PC-9 (cell line): ENCODE measurements around the gene CGB3. TPM values are rescaled to one million over a fixed set of nuclear protein-coding genes. Genes with fewer than 3 reads are reported as not detected.

Experiments
- BruUV-seq: library from RNA; stranded (reverse); fragments of 400-500 nt; replicated peaks from 2 replicates; lab custom pipeline; 2021; lab: Mats Ljungman, UMichigan
- CTCF ChIA-PET: fragments of 300-600 bp; sonication (Branson Sonifier 250); formaldehyde crosslinking; loops from one replicate; lab custom pipeline; 2022; ENCODE audit warnings: antibody characterized with exemption; lab: Charles Lee
- POLR2A ChIA-PET: fragments of 300-600 bp; sonication (Branson Sonifier 250); formaldehyde crosslinking; loops from one replicate; lab custom pipeline; 2022; ENCODE audit warnings: antibody characterized with exemption; ENCODE audit not compliant: unreplicated experiment; lab: Charles Lee
- DNase-seq, 2 experiments: peaks; one replicate each; pipeline versions ENCODE4 v3.0.0 to v3.0.0-alpha.2; 2015 to 2022; ENCODE audit warnings: mixed read lengths in 1 of 2
- H2AFZ ChIP-seq: fragments of 200-600 bp; sonication (generic); 2 replicates; pipeline ENCODE4 v1.8.1; 2017; ENCODE audit warnings: antibody characterized with exemption
- H3F3A ChIP-seq: fragments of 200-600 bp; sonication (generic); 2 replicates; pipeline ENCODE4 v1.8.1; 2017; ENCODE audit warnings: antibody characterized with exemption, mild to moderate bottlenecking, low read depth; ENCODE audit not compliant: insufficient read depth
- H3K27ac ChIP-seq: fragments of 200-600 bp; sonication (generic); 2 replicates; pipeline ENCODE4 v1.6.1; 2016; ENCODE audit warnings: mixed run types
- H3K27me3 ChIP-seq: fragments of 200-600 bp; sonication (generic); 2 replicates; pipeline ENCODE4 v1.6.1; 2016; ENCODE audit warnings: low read depth, mixed run types; ENCODE audit not compliant: insufficient read depth
- H3K36me3 ChIP-seq: fragments of 200-600 bp; sonication (generic); 2 replicates; pipeline ENCODE4 v1.6.1; 2016; ENCODE audit warnings: low read depth, mixed run types
- H3K4me1 ChIP-seq: fragments of 200-600 bp; sonication (generic); replicated peaks from 2 replicates; pipeline ENCODE4 v1.6.1; 2016; ENCODE audit warnings: mixed run types; ENCODE audit not compliant: insufficient read depth
- H3K4me2 ChIP-seq: fragments of 200-600 bp; sonication (generic); 2 replicates; pipeline ENCODE4 v1.6.1; 2017; ENCODE audit warnings: mixed run types
- H3K4me3 ChIP-seq: fragments of 200-600 bp; sonication (generic); 2 replicates; pipeline ENCODE4 v1.6.1; 2016; ENCODE audit warnings: mixed run types
- H3K79me2 ChIP-seq: fragments of 200-600 bp; sonication (generic); 2 replicates; pipeline ENCODE4 v1.6.1; 2017; ENCODE audit warnings: low read depth, mixed run types
- H3K9me2 ChIP-seq: fragments of 200-600 bp; sonication (generic); 2 replicates; pipeline ENCODE4 v1.8.1; 2017; ENCODE audit warnings: mild to moderate bottlenecking; ENCODE audit not compliant: insufficient read depth
- H3K9me3 ChIP-seq: fragments of 200-600 bp; sonication (generic); 2 replicates; pipeline ENCODE4 v1.8.1; 2016; ENCODE audit warnings: low read depth; ENCODE audit not compliant: insufficient read depth
- H4K20me1 ChIP-seq: fragments of 200-600 bp; sonication (generic); 2 replicates; pipeline ENCODE4 v1.8.1; 2017; ENCODE audit not compliant: insufficient read depth
- EZH2 ChIP-seq: fragments of 200-600 bp; sonication (generic); IDR thresholded peaks from 2 replicates; pipeline ENCODE4 v1.8.0; 2017; ENCODE audit warnings: antibody characterized with exemption, low read depth
- intact Hi-C: fragments of 100-400 bp; cut with micrococcal nuclease; formaldehyde crosslinking; loops from one replicate; pipeline ENCODE4 v1.10.0; 2022; ENCODE audit not compliant: unreplicated experiment
- total RNA-seq: library from RNA; stranded (reverse); gene quantifications from 2 replicates; pipeline ENCODE4 v1.2.3, GENCODE V29; 2021
- TF ChIP-seq, protein P1 (sequence below): fragments of 200-600 bp; sonication (generic); conservative IDR thresholded peaks from 2 replicates; pipeline ENCODE4 v1.6.1; 2017; ENCODE audit warnings: mixed run types, antibody characterized with exemption, mild to moderate bottlenecking, moderate library complexity

CGB3 gene
- total RNA-seq, 1 experiment from 2014 or later: not detected

DNA sequence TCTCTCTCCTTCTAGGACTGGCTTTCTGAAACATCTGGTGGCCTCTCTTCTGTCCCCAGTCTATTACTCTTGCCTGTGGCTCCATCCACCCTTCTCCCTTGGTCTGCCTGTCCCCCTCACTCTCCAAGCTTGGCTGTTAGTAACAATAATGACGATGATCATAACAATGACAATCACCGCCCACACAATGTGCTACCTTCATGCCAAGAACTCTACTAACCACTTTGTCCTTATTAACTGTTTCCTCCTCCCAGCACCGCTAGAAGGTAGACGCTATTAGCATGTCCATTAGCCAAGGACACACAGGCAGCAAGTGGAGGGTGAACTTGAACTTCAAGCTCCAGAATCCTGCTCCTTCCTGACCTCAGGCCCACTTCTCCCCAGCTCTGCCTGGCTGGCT lies 33.7 kb downstream of the CGB3 start:
- Histone ChIP-seq H3K4me1 (peaks cover 15% of the 10 kb centered on the region), H3K27me3 (no peaks in the 10 kb centered on the region), H3K36me3 (peaks cover under 1% of the 10 kb centered on the region; the same call in 1 of the 2 replicates), H3F3A (peaks cover 14% of the 10 kb centered on the region), H2AFZ (no peak overlapping the region), H4K20me1 (no peaks in the 10 kb centered on the region; the same call in 1 of the 2 replicates), H3K4me2 (no peak overlapping the region), H3K9me2 (no peaks in the 10 kb centered on the region), H3K9me3 (no peaks in the 10 kb centered on the region), H3K27ac (no peak overlapping the region), H3K4me3 (no peak overlapping the region), H3K79me2 (peaks cover 45% of the 10 kb centered on the region)
- CTCF ChIA-PET: no interaction called here
- TF ChIP-seq, protein P1, sequence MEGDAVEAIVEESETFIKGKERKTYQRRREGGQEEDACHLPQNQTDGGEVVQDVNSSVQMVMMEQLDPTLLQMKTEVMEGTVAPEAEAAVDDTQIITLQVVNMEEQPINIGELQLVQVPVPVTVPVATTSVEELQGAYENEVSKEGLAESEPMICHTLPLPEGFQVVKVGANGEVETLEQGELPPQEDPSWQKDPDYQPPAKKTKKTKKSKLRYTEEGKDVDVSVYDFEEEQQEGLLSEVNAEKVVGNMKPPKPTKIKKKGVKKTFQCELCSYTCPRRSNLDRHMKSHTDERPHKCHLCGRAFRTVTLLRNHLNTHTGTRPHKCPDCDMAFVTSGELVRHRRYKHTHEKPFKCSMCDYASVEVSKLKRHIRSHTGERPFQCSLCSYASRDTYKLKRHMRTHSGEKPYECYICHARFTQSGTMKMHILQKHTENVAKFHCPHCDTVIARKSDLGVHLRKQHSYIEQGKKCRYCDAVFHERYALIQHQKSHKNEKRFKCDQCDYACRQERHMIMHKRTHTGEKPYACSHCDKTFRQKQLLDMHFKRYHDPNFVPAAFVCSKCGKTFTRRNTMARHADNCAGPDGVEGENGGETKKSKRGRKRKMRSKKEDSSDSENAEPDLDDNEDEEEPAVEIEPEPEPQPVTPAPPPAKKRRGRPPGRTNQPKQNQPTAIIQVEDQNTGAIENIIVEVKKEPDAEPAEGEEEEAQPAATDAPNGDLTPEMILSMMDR: no peak
- no peak for TF ChIP-seq EZH2
- BruUV-seq: no TSS peak
- intact Hi-C loops: loop anchor here (5.0 to 10.0 kb wide), 3 partner anchors 193 to 654 kb away; partner anchors contain the start of genes CA11, RRAS and SCAF1
- DNase-seq: no peak
- POLR2A ChIA-PET: no interaction called here

DNA sequence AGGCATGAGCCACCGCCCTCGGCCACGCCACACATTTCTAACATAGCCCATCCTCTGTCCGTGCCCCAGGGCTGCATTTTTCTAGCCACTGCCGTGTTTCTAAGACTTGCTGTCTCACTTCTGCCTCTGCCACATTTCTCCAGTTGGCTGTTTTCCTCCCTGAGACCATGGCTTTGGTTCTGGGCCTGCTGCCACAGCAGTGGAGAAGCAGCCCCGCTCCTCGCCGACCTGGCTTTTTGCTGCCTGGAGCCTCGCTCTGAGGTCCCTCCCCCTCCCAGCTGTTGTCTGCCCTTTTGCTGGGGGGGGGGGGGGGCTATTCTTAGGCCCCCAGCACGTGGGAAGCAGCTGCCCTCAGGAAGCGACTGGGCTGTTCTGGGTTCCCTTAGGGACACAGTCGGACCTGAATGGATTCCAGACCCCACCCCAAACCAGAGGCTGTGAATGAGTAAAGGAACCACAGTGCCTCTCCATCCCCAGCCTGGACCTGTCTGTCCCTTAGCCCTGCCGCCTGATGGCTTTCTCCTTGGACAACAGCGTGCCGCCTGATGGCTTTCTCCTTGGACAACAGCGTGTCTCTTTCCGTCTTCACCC lies 34.3 kb downstream of the CGB3 start:
- TF ChIP-seq, protein P1: no peak
- no peak for TF ChIP-seq EZH2
- Histone ChIP-seq H3K9me2 (no peaks in the 10 kb centered on the region), H3K4me2 (no peak overlapping the region), H3K9me3 (no peaks in the 10 kb centered on the region), H2AFZ (no peak overlapping the region), H3K36me3 (peaks cover 7% of the 10 kb centered on the region; the same call in 1 of the 2 replicates), H3K4me1 (peaks cover 9% of the 10 kb centered on the region), H4K20me1 (no peaks in the 10 kb centered on the region; the same call in 1 of the 2 replicates), H3K79me2 (peaks cover 39% of the 10 kb centered on the region), H3K4me3 (no peak overlapping the region), H3K27ac (no peak overlapping the region), H3K27me3 (no peaks in the 10 kb centered on the region), H3F3A (peaks cover 14% of the 10 kb centered on the region)
- intact Hi-C loops: loop anchor here (5.0 to 10.0 kb wide), 3 partner anchors 192 to 655 kb away; partner anchors contain the start of genes CA11, RRAS and SCAF1
- no TSS peak for BruUV-seq
- ChIA-PET CTCF (no interaction called here), POLR2A (no interaction called here)
- no peak for DNase-seq

DNA sequence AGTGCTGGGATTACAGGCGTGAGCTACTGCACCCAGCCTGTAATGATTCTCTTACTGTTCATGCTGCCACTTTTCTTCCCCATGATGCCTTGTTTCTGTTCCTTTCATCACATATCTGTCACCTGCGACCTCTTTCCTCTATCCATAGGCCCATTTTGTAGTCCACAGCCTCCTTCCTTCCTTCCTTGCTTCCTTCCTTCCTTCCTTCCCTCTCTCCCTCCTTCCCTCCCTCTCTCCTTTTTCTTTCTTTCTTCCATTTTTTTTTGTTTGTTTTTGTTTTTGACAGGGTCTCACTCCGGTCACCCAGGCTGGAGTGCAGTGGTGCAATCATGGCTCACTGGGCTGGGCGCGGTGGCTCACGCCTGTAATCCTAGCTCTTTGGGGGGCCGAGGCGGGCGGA lies 35.3 kb downstream of the CGB3 start:
- H3F3A ChIP-seq: peaks cover 14% of the 10 kb centered on the region
- no peak overlapping the region for H3K27ac ChIP-seq
- no peak for DNase-seq
- intact Hi-C loops: no loop called here
- peaks cover 7% of the 10 kb centered on the region; the same call in 1 of the 2 replicates for H3K36me3 ChIP-seq
- H3K27me3 ChIP-seq: no peaks in the 10 kb centered on the region
- ChIA-PET POLR2A (no interaction called here), CTCF (no interaction called here)
- no peak for TF ChIP-seq EZH2
- TF ChIP-seq, protein P1: no peak
- peaks cover 30% of the 10 kb centered on the region for H3K79me2 ChIP-seq
- H4K20me1 ChIP-seq: no peaks in the 10 kb centered on the region; the same call in 1 of the 2 replicates
- H3K4me1 ChIP-seq: peaks cover 7% of the 10 kb centered on the region; the same call in 1 of the 2 replicates
- no peaks in the 10 kb centered on the region for H3K9me3 ChIP-seq
- no peaks in the 10 kb centered on the region for H3K9me2 ChIP-seq
- no TSS peak for BruUV-seq
- no peak overlapping the region for H3K4me2 ChIP-seq
- H2AFZ ChIP-seq: no peak overlapping the region
- H3K4me3 ChIP-seq: no peak overlapping the region
